ENCODE measurements around the gene C19orf81.

DNA sequence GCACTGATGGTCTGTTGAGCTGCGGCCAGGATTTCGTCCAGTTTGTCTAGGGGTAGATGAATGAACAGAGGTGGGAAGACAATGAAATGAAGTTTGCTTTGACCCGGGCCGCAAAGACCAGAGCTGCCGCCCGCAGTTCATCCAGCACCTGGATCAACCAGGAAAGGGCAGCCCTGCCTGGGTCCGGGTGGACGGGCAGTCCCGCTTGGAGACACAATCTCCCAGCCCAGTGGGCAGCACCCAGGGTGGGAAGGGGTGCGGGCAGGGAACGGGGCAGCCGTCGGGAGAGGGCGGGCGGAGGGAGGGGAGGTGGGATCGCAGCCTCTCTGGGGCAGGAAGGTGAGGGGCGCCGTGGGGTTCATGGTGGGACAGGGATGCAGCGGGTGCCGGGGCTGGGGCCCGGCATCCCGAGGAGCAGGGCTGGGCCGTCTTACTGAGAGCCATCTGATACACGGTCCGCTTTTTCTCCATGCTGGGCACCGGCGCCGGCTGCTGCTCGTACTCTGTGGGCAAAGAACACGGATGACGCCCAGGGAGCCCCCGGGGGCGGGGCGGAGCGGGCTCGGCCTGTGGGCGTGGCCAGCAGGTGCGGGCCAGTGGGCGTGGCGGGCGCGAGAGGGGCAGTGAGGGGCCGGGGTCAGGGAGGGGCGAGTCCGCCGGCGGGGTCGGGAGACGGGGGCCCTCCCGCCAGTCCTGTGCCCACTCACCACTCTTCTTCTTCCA is 37.2 kb downstream of the C19orf81 start:
- TF ChIP-seq RCOR1 (IDR thresholded peaks at IDR 0.05; ENCODE audit: insufficient replicate concordance, low read length) (no peak), RFX5 (IDR thresholded peaks at IDR 0.05; ENCODE audit: low read depth, low read length) (no peak), BHLHE40 (IDR thresholded peaks at IDR 0.05; ENCODE audit: low read depth, low read length) (no peak), MAFK (IDR thresholded peaks at IDR 0.05; ENCODE audit: low read depth, low read length) (no peak), MAZ (IDR thresholded peaks at IDR 0.05; ENCODE audit: borderline replicate concordance, low read depth, low read length) (no peak), RAD21 (IDR thresholded peaks at IDR 0.05; ENCODE audit: low read length) (no peak), POLR2A (IDR thresholded peaks at IDR 0.05; ENCODE audit: low read depth, low read length) (no peak)
- TF ChIP-seq, protein P1, sequence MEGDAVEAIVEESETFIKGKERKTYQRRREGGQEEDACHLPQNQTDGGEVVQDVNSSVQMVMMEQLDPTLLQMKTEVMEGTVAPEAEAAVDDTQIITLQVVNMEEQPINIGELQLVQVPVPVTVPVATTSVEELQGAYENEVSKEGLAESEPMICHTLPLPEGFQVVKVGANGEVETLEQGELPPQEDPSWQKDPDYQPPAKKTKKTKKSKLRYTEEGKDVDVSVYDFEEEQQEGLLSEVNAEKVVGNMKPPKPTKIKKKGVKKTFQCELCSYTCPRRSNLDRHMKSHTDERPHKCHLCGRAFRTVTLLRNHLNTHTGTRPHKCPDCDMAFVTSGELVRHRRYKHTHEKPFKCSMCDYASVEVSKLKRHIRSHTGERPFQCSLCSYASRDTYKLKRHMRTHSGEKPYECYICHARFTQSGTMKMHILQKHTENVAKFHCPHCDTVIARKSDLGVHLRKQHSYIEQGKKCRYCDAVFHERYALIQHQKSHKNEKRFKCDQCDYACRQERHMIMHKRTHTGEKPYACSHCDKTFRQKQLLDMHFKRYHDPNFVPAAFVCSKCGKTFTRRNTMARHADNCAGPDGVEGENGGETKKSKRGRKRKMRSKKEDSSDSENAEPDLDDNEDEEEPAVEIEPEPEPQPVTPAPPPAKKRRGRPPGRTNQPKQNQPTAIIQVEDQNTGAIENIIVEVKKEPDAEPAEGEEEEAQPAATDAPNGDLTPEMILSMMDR (conservative IDR thresholded peaks at IDR 0.05; ENCODE audit: low read depth, low read length), result no peak
- TF ChIP-seq, protein P2, sequence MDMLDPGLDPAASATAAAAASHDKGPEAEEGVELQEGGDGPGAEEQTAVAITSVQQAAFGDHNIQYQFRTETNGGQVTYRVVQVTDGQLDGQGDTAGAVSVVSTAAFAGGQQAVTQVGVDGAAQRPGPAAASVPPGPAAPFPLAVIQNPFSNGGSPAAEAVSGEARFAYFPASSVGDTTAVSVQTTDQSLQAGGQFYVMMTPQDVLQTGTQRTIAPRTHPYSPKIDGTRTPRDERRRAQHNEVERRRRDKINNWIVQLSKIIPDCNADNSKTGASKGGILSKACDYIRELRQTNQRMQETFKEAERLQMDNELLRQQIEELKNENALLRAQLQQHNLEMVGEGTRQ (IDR thresholded peaks at IDR 0.05; ENCODE audit: low read depth, low read length), result no peak
